GM18511 (cell line): ENCODE results near the gene DHX58.

Source experiments
- ATAC-seq: cut with Tn5 transposase; IDR thresholded peaks from one replicate; pipeline ENCODE4 v1.9.1; 2021; ENCODE audit warnings: mild to moderate bottlenecking, moderate library complexity; ENCODE audit not compliant: unreplicated experiment

The DHX58 gene

GRCh38 chr17:42087736-42088705 lies 24.5 kb downstream of the DHX58 start:
- no peak for ATAC-seq

- no peak for ATAC-seq
These were observed 25.3 kb downstream of the DHX58 start for GRCh38 chr17:42087042-42087701.

- ATAC-seq, result no peak
These were observed 30.9 kb downstream of the DHX58 start for GRCh38 chr17:42081516-42082129.

DNA sequence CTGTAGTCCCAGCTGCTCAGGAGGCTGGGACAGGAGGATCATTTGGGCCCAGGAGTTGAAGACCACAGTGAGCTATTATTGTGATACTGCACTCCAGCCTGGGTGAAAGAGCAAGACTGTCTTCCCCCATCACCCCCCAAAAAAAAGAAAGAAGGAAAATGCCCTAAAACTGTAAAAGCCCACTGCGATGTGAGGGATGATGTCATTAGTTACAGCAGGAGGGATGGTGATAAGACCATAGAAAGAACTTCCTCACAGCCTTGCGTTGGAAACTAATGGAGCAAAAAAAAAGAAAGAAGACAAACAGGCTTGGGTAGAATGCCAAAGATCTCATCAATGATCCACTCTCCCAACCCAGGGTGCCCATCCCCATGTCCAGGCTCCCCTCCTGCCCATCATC lies 33.0 kb downstream of the DHX58 start:
- no peak for ATAC-seq

- no peak for ATAC-seq
These were observed 34.0 kb downstream of the DHX58 start for GRCh38 chr17:42078396-42079043.

DNA sequence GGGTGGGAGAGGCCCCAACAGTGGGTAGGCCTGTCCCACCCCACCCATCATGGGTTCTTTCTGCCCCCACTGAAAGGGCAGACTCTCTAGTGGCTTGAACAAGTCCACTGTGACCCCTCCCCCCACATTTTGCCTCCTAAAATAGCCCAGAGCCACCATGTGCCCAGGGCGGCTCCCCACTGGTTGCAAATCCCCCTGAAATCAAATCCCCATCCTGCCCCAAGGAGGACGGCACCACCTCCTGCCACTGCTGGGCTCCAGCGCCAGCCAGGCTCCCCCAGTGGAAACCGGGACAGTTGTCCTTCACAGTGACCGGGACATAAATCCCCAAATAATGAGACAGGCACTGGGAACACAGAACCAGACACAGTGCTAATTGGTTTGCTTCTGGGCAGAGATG lies 34.8 kb downstream of the DHX58 start:
- no peak for ATAC-seq

- ATAC-seq, result no peak
These were observed 35.5 kb downstream of the DHX58 start for GRCh38 chr17:42076797-42077559.

- ATAC-seq, result no peak
These were observed 36.7 kb downstream of the DHX58 start for GRCh38 chr17:42075789-42076188.

- no peak for ATAC-seq
These were observed 40.0 kb downstream of the DHX58 start for GRCh38 chr17:42072323-42073187.

DNA sequence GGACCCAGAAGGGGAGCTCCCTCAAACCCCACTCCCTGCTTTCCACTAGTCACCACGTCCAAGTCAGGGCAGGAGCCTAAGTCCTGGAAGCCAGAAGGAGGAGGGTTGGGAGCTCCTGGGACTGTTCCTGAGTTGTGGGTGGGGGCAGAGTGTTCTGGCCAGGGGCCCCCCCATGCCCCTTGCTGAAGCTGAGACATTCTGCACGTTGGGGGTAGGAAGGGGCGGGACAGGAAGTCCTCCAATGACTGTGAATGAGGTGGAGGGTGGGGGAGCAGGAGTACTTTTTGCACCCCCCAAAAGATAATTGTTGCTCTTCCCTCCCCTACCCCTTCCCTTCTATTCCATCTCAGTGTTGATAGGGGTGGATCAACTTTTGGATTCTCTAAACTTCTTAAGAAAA lies 40.7 kb downstream of the DHX58 start:
- no peak for ATAC-seq

- ATAC-seq, result no peak
These were observed 43.5 kb downstream of the DHX58 start for GRCh38 chr17:42068979-42069378.

- ATAC-seq, result no peak
These were observed 45.0 kb downstream of the DHX58 start for GRCh38 chr17:42067371-42068091.

- ATAC-seq, result no peak
These were observed 47.3 kb downstream of the DHX58 start for GRCh38 chr17:42065201-42065600.

DNA sequence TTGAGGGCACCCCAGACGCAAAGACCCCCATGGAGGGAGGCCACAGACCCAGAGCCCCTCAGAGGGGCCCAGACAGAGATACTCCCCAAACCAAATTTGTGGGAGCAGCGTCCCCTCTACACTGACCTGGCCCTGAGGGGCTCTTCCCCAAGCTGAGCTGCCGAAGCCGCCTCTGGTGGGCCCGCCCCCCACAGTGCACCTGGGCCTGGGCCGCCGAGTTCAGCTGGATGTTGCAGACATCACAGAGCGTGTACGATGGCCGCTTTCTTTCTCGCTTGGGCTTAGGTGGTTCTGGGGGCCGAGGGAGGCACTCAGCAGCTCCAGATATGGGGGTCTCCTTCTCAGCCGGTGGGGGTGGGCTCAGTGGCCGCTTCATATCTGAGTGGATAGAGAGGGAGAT lies 49.8 kb downstream of the DHX58 start:
- no peak for ATAC-seq

GRCh38 chr17:42061646-42062487 lies 50.6 kb downstream of the DHX58 start:
- no peak for ATAC-seq

- no peak for ATAC-seq
These were observed 52.3 kb downstream of the DHX58 start for GRCh38 chr17:42060231-42060630.

GRCh38 chr17:42059815-42060214 lies 52.7 kb downstream of the DHX58 start:
- no peak for ATAC-seq

GRCh38 chr17:42058063-42058462 lies 54.5 kb downstream of the DHX58 start:
- no peak for ATAC-seq
